Heart left ventricle (tissue), 16 donors: Measurements from ENCODE around the gene CENPS. TPM values are rescaled to one million over a fixed set of nuclear protein-coding genes. Genes with fewer than 3 reads are reported as not detected.

ENCODE experiments used
- ATAC-seq, 4 donors: fragments of 200-7000 bp; cut with Tn5 transposase; one replicate each; pipeline ENCODE4 v1.9.1; 2020 to 2022; ENCODE audit warnings: moderate library complexity in 4 of 4, mild to moderate bottlenecking in 3 of 4, moderate number of reproducible peaks in 1 of 4
- DNase-seq, 5 donors: peaks; one replicate each; pipeline ENCODE4 v3.0.0-alpha.2; 2020
- H3K27ac ChIP-seq, 12 donors: fragments of 200-600 bp; sonication (generic) in 4 of 12; one replicate each; pipeline versions ENCODE4 v1.5.0 to v1.8.0; 2016 to 2022; ENCODE audit warnings: mild to moderate bottlenecking in 2 of 12
- H3K27me3 ChIP-seq, 9 donors: fragments of 200-600 bp; sonication (generic) in 2 of 9; one replicate each; pipeline versions ENCODE4 v1.5.1 to v1.8.0; 2016 to 2022; ENCODE audit warnings: mild to moderate bottlenecking in 3 of 9
- H3K36me3 ChIP-seq, 9 donors: fragments of 200-600 bp; sonication (generic) in 2 of 9; one replicate each; pipeline versions ENCODE4 v1.5.0 to v1.8.0; 2018 to 2022; ENCODE audit warnings: mild to moderate bottlenecking in 2 of 9
- H3K4me1 ChIP-seq, 12 donors: fragments of 200-600 bp; sonication (generic) in 4 of 12; one replicate each; pipeline versions ENCODE4 v1.5.0 to v1.8.0; 2016 to 2022; ENCODE audit warnings: mild to moderate bottlenecking in 3 of 12
- H3K4me3 ChIP-seq, 12 donors: fragments of 200-600 bp; sonication (generic) in 4 of 12; one replicate each; pipeline versions ENCODE4 v1.5.0 to v1.8.0; 2017 to 2022; ENCODE audit warnings: mild to moderate bottlenecking in 9 of 12, moderate library complexity in 4 of 12
- H3K9me3 ChIP-seq, 12 donors: fragments of 200-600 bp; sonication (generic) in 4 of 12; one replicate each; pipeline versions ENCODE4 v1.5.0 to v1.8.0; 2016 to 2022; ENCODE audit warnings: mild to moderate bottlenecking in 1 of 12
- POLR2A ChIP-seq, 2 donors: fragments of 450-650 bp; IDR thresholded peaks; one replicate each; pipeline ENCODE4 v1.6.1; 2017; ENCODE audit warnings: antibody characterized with exemption in 2 of 2, mild to moderate bottlenecking in 2 of 2, moderate library complexity in 2 of 2
- WGBS, 4 donors: extraction: QIAGEN DNeasy Blood & Tissue Kit in 2 of 4; methylation state at CpG; one replicate each; pipeline versions ENCODE4 v1.1.5 to v1.1.7; 2013 to 2018; 5-methylcytosine and 5-hydroxymethylcytosine counted together
- intact Hi-C, 10 donors: fragments of 100-400 bp; cut with DNase I; formaldehyde crosslinking; loops; one replicate each; pipeline versions ENCODE4 v1.11.1 to v1.14.2; 2022
- polyA plus RNA-seq, 2 donors: library from polyadenylated mRNA; stranded (reverse); fragments of 200-250 nt; gene quantifications; one replicate each; pipeline ENCODE4 v1.2.3, GENCODE V29; 2013
- total RNA-seq, 9 donors: library from RNA; depleted of rRNA in 2 of 9; stranded (reverse); fragments of >200 nt in 2 of 9; fragmentation: NEBNext Ultra II Directional in 3 of 9; extraction: Animal tissue kit (Norgen Biotek cat#: 25700) in 3 of 9; gene quantifications; one replicate each; pipeline versions ENCODE4 v1.1.0 to v1.2.4, GENCODE V29; 2016 to 2023
- TF ChIP-seq, protein P1 (sequence below), 12 donors: fragments of 200-600 bp; sonication (generic) in 4 of 12; IDR thresholded peaks; one replicate each; pipeline versions ENCODE4 v1.5.0 to v1.8.0; 2018 to 2022; ENCODE audit warnings: antibody characterized with exemption in 12 of 12, mild to moderate bottlenecking in 5 of 12
- donor health status: ischemic (EF 13 %, LVEDD 7.1; RV severe dilation, severe dysfunction).
- donor health status: healthy with polysubstance abuse.
- donor health status: DM: no; HTN: yes; CAD: no.
- donor health status: DM: no; HTN: no; CAD: no.
- donor health status: ischemic (EF 25% LVEDD 6.9; RV normal size, moderate dysfunction).
- donor health status: ischemic (EF 25% LVEDD 5.7; RV mildly dilated, moderate dysfunction).
- donor health status: healthy.
- donor health status: DM: yes; HTN: yes; CAD: no.
- donor health status: ischemic (EF 35%, LVEDD 5.7; RV mildly dilated, moderate dysfunction).
- donor health status: nonischemic (EF 11% LVEDD 7.7; RV severe dilation, severe dysfunction).
- donor health status: DM: yes; HTN: yes; CAD: no.
- donor health status: PGD.
- donor health status: ischemic (EF 29% LVEDD 5.4; RV normal size, mild dysfunction).
- donor health status: nonischemic (EF 23%, LVEDD 6.1; RV moderate dilation, normal function).

CENPS gene
- total and polyA plus RNA-seq, 11 donors = 2.4 to 11.6 (median 8.2) TPM

DNA sequence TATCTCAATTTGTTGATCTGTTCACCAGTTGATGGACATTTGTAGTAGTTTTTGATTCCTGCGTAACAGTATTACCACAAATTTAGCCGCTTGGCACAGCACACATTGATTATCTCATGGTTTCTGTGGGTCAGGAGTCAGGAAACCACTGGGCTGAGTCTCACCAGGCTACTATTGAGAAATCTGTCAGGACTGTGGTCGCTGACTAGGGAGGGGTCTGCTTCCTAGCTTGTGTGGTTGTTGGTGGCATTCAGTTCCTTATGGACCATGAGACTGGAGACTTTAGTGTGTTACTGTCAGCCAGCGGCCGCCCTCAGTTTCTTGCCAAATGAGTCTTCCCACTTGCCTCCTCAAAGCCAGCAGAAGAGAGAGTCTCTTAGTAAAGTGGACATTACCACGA, 54.3 kb downstream of the CENPS start:
- TF ChIP-seq, protein P1, sequence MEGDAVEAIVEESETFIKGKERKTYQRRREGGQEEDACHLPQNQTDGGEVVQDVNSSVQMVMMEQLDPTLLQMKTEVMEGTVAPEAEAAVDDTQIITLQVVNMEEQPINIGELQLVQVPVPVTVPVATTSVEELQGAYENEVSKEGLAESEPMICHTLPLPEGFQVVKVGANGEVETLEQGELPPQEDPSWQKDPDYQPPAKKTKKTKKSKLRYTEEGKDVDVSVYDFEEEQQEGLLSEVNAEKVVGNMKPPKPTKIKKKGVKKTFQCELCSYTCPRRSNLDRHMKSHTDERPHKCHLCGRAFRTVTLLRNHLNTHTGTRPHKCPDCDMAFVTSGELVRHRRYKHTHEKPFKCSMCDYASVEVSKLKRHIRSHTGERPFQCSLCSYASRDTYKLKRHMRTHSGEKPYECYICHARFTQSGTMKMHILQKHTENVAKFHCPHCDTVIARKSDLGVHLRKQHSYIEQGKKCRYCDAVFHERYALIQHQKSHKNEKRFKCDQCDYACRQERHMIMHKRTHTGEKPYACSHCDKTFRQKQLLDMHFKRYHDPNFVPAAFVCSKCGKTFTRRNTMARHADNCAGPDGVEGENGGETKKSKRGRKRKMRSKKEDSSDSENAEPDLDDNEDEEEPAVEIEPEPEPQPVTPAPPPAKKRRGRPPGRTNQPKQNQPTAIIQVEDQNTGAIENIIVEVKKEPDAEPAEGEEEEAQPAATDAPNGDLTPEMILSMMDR (IDR thresholded peaks at IDR 0.05) = no peak
- TF ChIP-seq POLR2A (IDR thresholded peaks at IDR 0.05) = no peak
- 79 to 95% (median 91%) methylated on average over 6 of the region's 6 CpGs for WGBS, 4 donors
- no peak overlapping the region for H3K4me3 ChIP-seq
- peaks cover 0 to 24% (median 0%) of the 10 kb centered on the region in 12 donors for H3K4me1 ChIP-seq
- peak overlapping the region in 1 of 12 donors; percentile 28 for H3K27ac ChIP-seq
- no peaks in the 10 kb centered on the region for H3K27me3 ChIP-seq
- ATAC-seq = peak in 3 of 4 donors; percentile 7 to 33 (median 33)
- intact Hi-C loops = no loop called here
- peaks cover 0 to 10% (median 0%) of the 10 kb centered on the region in 12 donors for H3K9me3 ChIP-seq
- peaks cover 0 to 9% (median 2%) of the 10 kb centered on the region in 9 donors for H3K36me3 ChIP-seq
- DNase-seq = no peak

DNA sequence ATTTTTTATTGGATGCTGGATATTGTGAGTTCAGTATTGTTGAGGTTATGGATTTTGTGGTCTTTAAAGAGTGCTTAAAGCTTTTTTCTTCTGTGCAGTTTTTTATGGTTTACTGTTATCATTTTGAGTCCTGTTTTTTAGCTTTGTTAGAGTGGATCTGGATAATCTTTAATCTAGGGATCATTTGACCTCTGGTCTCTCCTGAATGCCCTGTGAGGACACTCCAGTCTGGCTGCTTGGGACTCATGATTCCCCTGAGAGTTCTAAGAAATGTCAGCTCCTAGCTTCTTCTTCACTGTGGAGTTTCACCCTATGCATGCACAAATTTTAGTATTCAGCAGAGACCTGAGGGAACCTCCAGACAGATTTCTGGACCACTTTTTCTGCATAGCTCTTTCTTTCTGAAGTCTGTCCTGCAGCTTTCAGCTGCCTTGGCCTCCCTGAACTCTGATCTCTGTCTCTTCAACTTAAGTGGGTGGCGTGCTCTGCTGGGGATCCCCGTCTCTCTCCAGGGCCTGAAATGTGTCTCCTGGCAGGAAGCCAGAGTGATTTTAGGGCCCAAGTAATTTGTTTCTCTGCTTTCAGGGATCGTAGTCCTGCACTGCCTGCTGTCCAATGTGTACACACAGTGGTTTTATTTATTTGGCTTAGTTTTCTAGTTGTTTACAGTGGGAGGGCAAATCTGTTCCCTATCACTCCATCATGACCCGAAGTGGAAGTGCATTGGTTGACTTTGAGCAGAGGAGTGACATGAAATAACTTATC, 59.2 kb downstream of the CENPS start:
- DNase-seq (no peak), ATAC-seq (no peak)
- no peaks in the 10 kb centered on the region for H3K27me3 ChIP-seq
- peaks cover 0 to 15% (median 3%) of the 10 kb centered on the region in 12 donors for H3K4me1 ChIP-seq
- H3K27ac ChIP-seq = no peak overlapping the region
- peaks cover 0 to 10% (median 0%) of the 10 kb centered on the region in 12 donors for H3K9me3 ChIP-seq
- 52 to 72% (median 58%) methylated on average over 3 to 4 of the region's 4 CpGs for WGBS, 4 donors
- H3K36me3 ChIP-seq = peaks cover 0 to 11% (median 3%) of the 10 kb centered on the region in 9 donors
- TF ChIP-seq, protein P1 (IDR thresholded peaks at IDR 0.05) = no peak
- TF ChIP-seq POLR2A (IDR thresholded peaks at IDR 0.05) = no peak
- H3K4me3 ChIP-seq = no peak overlapping the region
- intact Hi-C loops = loop anchor here in 8 of 10 donors (5.0 to 10.0 kb wide), 5 partner anchors 55 to 455 kb away; partner anchors contain the start of gene CENPS (in 4 of the 8)

DNA sequence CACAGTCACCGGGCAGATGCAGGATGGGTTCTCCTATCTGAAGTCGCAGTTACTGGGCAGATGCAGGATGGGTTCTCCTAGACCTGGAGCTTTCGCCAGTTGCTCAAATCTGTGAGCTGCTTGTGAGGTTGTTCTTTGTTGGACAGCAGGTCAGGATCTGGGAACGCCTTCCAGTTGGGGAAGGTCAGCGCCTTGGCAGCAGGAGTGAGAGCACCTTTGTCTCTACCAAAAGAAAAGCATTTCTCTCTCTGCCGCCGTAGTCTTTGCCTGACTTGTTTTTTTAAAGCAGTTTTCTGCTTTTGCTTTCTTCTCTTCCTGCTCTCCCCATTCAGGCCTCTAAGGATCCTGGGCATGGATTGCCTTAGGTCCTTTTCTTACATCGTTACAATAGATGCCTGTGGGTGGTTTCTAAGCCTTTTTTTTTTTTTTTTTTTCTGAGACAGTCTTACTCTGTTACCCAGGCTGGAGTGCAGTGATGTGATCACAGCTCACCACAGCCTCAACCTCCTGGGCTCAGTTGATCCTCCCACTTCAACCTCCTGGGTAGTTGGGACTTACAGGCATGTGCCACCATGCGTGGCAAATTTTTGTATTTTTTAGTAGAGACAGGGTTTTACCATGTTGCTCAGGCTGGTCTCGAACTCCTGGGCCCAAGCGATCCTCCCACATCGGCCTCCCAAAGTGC, 60.2 kb downstream of the CENPS start:
- DNase-seq (no peak), ATAC-seq (no peak)
- Histone ChIP-seq H3K36me3 (peaks cover 0 to 11% (median 3%) of the 10 kb centered on the region in 9 donors), H3K4me1 (peaks cover 0 to 24% (median 10%) of the 10 kb centered on the region in 12 donors), H3K4me3 (no peak overlapping the region), H3K27ac (no peak overlapping the region), H3K27me3 (no peaks in the 10 kb centered on the region), H3K9me3 (peaks cover 0 to 10% (median 0%) of the 10 kb centered on the region in 12 donors)
- no peak for TF ChIP-seq POLR2A (IDR thresholded peaks at IDR 0.05)
- TF ChIP-seq, protein P1 (IDR thresholded peaks at IDR 0.05) = no peak
- 74 to 79% (median 76%) methylated on average over 12 of the region's 12 CpGs for WGBS, 4 donors
- intact Hi-C loops = loop anchor here in 8 of 10 donors (5.0 to 10.0 kb wide), 5 partner anchors 56 to 454 kb away; partner anchors contain the start of gene CENPS (in 4 of the 8)

Other genes with a start within 250 kb of the CENPS start
- gene KIF1B, start 219.9 kb upstream of the CENPS start, total RNA-seq = 100 to 1,000 TPM in 2 of 9 donors, 10 to 100 TPM in 7; 65.5 to 137 (median 82.0) TPM
- 10 to 100 TPM; 25.0 to 65.9 TPM for gene KIF1B, start 219.9 kb upstream of the CENPS start, polyA plus RNA-seq
- 10 to 100 TPM; 25.0 to 95.2 (median 31.1) TPM for gene PGD, start 31.4 kb upstream of the CENPS start, total RNA-seq
- gene PGD, start 31.4 kb upstream of the CENPS start, polyA plus RNA-seq = 10 to 100 TPM; 13.3 to 30.9 TPM
- under 1 TPM in 2 of 9 donors, not detected in 7; 0.19 to 0.37 TPM for gene CORT, start 19.6 kb downstream of the CENPS start, total RNA-seq
- not detected for gene CORT, start 19.6 kb downstream of the CENPS start, polyA plus RNA-seq
- 10 to 100 TPM; 16.0 to 27.6 (median 24.5) TPM for gene DFFA, start 42.1 kb downstream of the CENPS start, total RNA-seq
- 10 to 100 TPM; 10.4 to 26.0 TPM for gene DFFA, start 42.1 kb downstream of the CENPS start, polyA plus RNA-seq
- 10 to 100 TPM; 14.9 to 25.1 (median 19.6) TPM for gene PEX14, start 44.5 kb downstream of the CENPS start, total RNA-seq
- gene PEX14, start 44.5 kb downstream of the CENPS start, polyA plus RNA-seq = 10 to 100 TPM; 24.2 to 28.7 TPM